ENCODE results near the gene CYP4A11.
"Not testable (repeated sequence)": the region's sequence is repeated elsewhere in the genome, so short reads cannot be mapped to it uniquely, and the experiment has no call there.

CYP4A11 gene

GRCh38 chr1:46927249-46927835, 13.9 kb downstream of the CYP4A11 start:
- no peak for DNase-seq (ENCODE audit: low read depth)

- no peak for DNase-seq (ENCODE audit: low read depth)
Observed at GRCh38 chr1:46910790-46911189, 30.5 kb downstream of the CYP4A11 start.

- no peak for DNase-seq (ENCODE audit: low read depth)
Observed at GRCh38 chr1:46903481-46903880, 37.8 kb downstream of the CYP4A11 start.

- DNase-seq (ENCODE audit: low read depth), result no peak
Observed at GRCh38 chr1:46900401-46900800, 40.9 kb downstream of the CYP4A11 start.

- not testable (repeated sequence) for DNase-seq (ENCODE audit: low read depth)
Observed at GRCh38 chr1:46881656-46882055, 59.6 kb downstream of the CYP4A11 start.
